Endothelial cell of umbilical vein (primary cell): ENCODE data around the gene CBX4. TPM values are rescaled to one million over a fixed set of nuclear protein-coding genes. Genes with fewer than 3 reads are reported as not detected.
A peak's percentile ranks its signal among the peaks of the same experiment; 100 is the strongest.

Experiments used
- BruUV-seq: library from RNA; stranded (reverse); fragments of 400-500 nt; replicated peaks from 2 replicates; lab custom pipeline; 2021; lab: Mats Ljungman, UMichigan
- CTCF ChIA-PET: fragments of 300-600, 350-600 bp; sonication (Branson Sonifier 250); formaldehyde crosslinking; loops from one replicate; lab custom pipeline; 2021; ENCODE audit warnings: antibody characterized with exemption, inconsistent platforms; lab: Charles Lee
- POLR2A ChIA-PET: fragments of 300-600, 350-600 bp; sonication (Branson Sonifier 250); formaldehyde crosslinking; loops from one replicate; lab custom pipeline; 2021; ENCODE audit warnings: antibody characterized with exemption, inconsistent platforms; lab: Charles Lee
- DNase-seq: peaks from one replicate; pipeline ENCODE4 v3.0.0-alpha.2; 2011; ENCODE audit warnings: low read depth, low spot score
- FAIRE-seq: peaks from 2 replicates; lab custom pipeline; 2011; peaks lifted over from hg19 to GRCh38; lab: Jason Lieb, UNC
- H2AFZ ChIP-seq: 2 replicates; pipeline ENCODE4 v1.6.0; 2012; ENCODE audit warnings: low read depth, low read length, control low read depth, inconsistent platforms
- H3K27ac ChIP-seq: 2 replicates; pipeline ENCODE4 v1.5.1; 2011; ENCODE audit warnings: low read depth, mild to moderate bottlenecking, control low read depth, low read length, moderate library complexity; ENCODE audit not compliant: insufficient read depth
- H3K27me3 ChIP-seq, 2 experiments: 2 replicates each; pipeline versions ENCODE4 v1.6.0 to v1.6.1; 2011; ENCODE audit warnings: low read length in 2 of 2, mixed read lengths in 1 of 2; ENCODE audit not compliant: control insufficient read depth in 2 of 2, insufficient read depth in 2 of 2
- H3K36me3 ChIP-seq, 2 experiments: 2 replicates in 1 of 2; 3 replicates in 1 of 2; pipeline ENCODE4 v1.5.1; 2011; ENCODE audit warnings: low read length in 2 of 2, mild to moderate bottlenecking in 1 of 2, moderate library complexity in 1 of 2; ENCODE audit not compliant: control insufficient read depth in 2 of 2, insufficient read depth in 2 of 2; ENCODE audit errors: extremely low read depth in 1 of 2
- H3K4me1 ChIP-seq: 3 replicates; pipeline ENCODE4 v1.5.1; 2011; ENCODE audit warnings: mild to moderate bottlenecking, low read length; ENCODE audit not compliant: control insufficient read depth, insufficient read depth; ENCODE audit errors: extremely low read depth
- H3K4me2 ChIP-seq: 2 replicates; pipeline ENCODE4 v1.6.1; 2011; ENCODE audit warnings: low read length, control low read depth, mixed read lengths; ENCODE audit not compliant: insufficient read depth
- H3K4me3 ChIP-seq, 3 experiments: fragments of 200-600 bp in 1 of 3; sonication (generic), shearing (Covaris generic) in 1 of 3; replicated peaks in 1 of 3; 2 replicates each; pipeline ENCODE4 v1.5.1; 2011 to 2016; ENCODE audit warnings: control low read depth in 3 of 3, low read length in 3 of 3, mild to moderate bottlenecking in 2 of 3, inconsistent platforms in 1 of 3, low read depth in 1 of 3, moderate library complexity in 1 of 3; ENCODE audit not compliant: insufficient read depth in 1 of 3
- H3K79me2 ChIP-seq: 2 replicates; pipeline ENCODE4 v1.6.0; 2012; ENCODE audit warnings: low read length, inconsistent platforms; ENCODE audit not compliant: control insufficient read depth, insufficient read depth
- H3K9ac ChIP-seq: replicated peaks from 2 replicates; pipeline ENCODE3; 2011; ENCODE audit warnings: low read length, control low read depth; ENCODE audit not compliant: insufficient read depth; ENCODE audit errors: extremely low read depth
- H3K9me1 ChIP-seq: replicated peaks from 3 replicates; pipeline ENCODE4 v1.6.0; 2011; ENCODE audit warnings: mild to moderate bottlenecking, low read length; ENCODE audit not compliant: control insufficient read depth, insufficient read depth; ENCODE audit errors: extremely low read depth
- H3K9me3 ChIP-seq: replicated peaks from 2 replicates; pipeline ENCODE4 v1.5.1; 2012; ENCODE audit warnings: low read length, inconsistent platforms; ENCODE audit not compliant: control insufficient read depth, insufficient read depth
- H4K20me1 ChIP-seq: replicated peaks from 2 replicates; pipeline ENCODE3; 2011; ENCODE audit warnings: mild to moderate bottlenecking, low read length; ENCODE audit not compliant: control insufficient read depth, insufficient read depth; ENCODE audit errors: extremely low read depth
- EZH2 ChIP-seq: IDR thresholded peaks from 2 replicates; pipeline ENCODE4 v1.6.1; 2012; ENCODE audit warnings: borderline replicate concordance, low read depth, mild to moderate bottlenecking, moderate library complexity, low read length, inconsistent platforms; ENCODE audit not compliant: severe bottlenecking
- JUN ChIP-seq: IDR thresholded peaks from 2 replicates; pipeline ENCODE4 v1.6.1; 2011; ENCODE audit warnings: borderline replicate concordance, low read depth; ENCODE audit not compliant: insufficient read length, insufficient read depth
- dilution Hi-C: fragments of 300-500 bp; cut with MboI; formaldehyde crosslinking; loops from one replicate; pipeline ENCODE4 v1.15.0; 2019; ENCODE audit warnings: low sequenced_read_pairs; ENCODE audit not compliant: extremely low pct_ligation_motif_present
- intact Hi-C: fragments of 100-400 bp; cut with micrococcal nuclease; formaldehyde crosslinking; loops from one replicate; pipeline ENCODE4 v1.10.0; 2022
- polyA plus RNA-seq, 4 experiments: library from polyadenylated mRNA; depleted of rRNA in 3 of 4; stranded (reverse) in 3 of 4; unstranded in 1 of 4; fragments of >200 nt; gene quantifications; 2 replicates each; pipeline versions ENCODE4 v1.2.1 to v1.2.3, GENCODE V29; 2011 to 2012; ENCODE audit warnings: missing spikeins in 1 of 4
- total RNA-seq: library from RNA; stranded (reverse); gene quantifications from 2 replicates; pipeline ENCODE4 v1.2.3, GENCODE V29; 2021
- TF ChIP-seq, protein P1 (sequence below): IDR thresholded peaks from 2 replicates; pipeline ENCODE4 v1.6.1; 2011; ENCODE audit not compliant: insufficient read depth, insufficient read length

Gene CBX4
- total and polyA plus RNA-seq, 2 donors (not counting 3 experiments of a cell fraction or from before 2014, with no cell fraction given), result 7.0 to 12.3 TPM

DNA sequence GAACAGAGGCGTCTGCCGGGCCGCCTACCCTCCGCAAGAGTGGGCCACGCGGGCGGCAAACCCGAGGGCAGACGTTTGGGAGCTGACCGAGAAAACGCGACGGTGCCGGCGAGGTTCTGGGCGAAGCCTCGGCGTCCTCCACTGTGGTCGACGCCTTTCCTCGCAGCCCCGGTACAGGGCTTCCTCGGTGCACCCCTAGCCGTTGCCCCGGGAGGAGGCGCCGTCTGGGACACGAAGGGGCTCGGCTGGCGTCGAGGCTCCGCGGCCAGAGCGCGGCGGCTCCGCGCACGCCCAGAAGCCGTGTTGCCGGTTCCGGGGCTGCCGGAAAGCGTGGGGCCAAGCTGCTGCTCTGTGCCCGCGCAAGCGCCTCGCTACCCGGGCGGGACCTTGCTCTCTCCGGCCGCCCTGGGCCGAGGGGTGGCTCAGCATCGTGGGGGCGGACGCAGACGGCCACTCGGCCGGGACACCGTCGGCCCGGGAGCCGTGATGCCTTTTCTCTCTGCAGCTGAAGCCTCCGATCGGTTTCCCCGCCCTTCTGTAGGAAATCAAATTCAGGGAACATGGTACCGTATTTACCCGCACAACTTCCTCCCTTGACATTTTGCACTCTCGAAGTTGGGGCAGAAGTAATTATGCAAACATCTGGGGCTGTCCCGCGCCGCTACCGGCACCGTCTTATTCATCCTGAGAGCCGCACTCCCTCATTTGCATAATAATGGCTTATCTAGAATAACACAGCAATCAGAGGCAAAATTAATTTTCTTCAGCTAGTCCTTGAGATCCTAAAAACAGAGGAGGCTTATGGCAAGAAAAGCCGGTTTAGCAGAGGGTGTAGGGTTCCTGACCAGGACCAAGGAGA is 35.0 kb downstream of the CBX4 start:
- H3K4me1 ChIP-seq, result no peaks in the 10 kb centered on the region
- no peaks in the 10 kb centered on the region for H3K79me2 ChIP-seq
- H3K9ac ChIP-seq, result no peak overlapping the region
- TF ChIP-seq JUN, result no peak
- peak; percentile 97 for TF ChIP-seq EZH2
- no TSS peak for BruUV-seq
- no peak for DNase-seq
- peaks cover 97 to 100% of the 10 kb centered on the region in 2 experiments for H3K27me3 ChIP-seq
- no peaks in the 10 kb centered on the region for H4K20me1 ChIP-seq
- H3K9me3 ChIP-seq, result no peaks in the 10 kb centered on the region
- H3K4me2 ChIP-seq, result no peak overlapping the region
- no peak overlapping the region for H2AFZ ChIP-seq
- H3K27ac ChIP-seq, result no peak overlapping the region
- FAIRE-seq, result no peak
- ChIA-PET CTCF (interaction anchor here (1.1 to 2.5 kb wide), 4 partner anchors 8 to 31 kb away, joined by 3 to 8 read pairs (median 6); no protein-coding TSS in a partner anchor), POLR2A (interaction anchor here (1.0 kb wide), 1 partner anchor 35 kb away, joined by 4 read pairs; the partner anchor contains the start of gene CBX4)
- no peak overlapping the region for H3K4me3 ChIP-seq
- no peaks in the 10 kb centered on the region for H3K9me1 ChIP-seq
- no peaks in the 10 kb centered on the region for H3K36me3 ChIP-seq
- intact Hi-C loops, result no loop called here
- dilution Hi-C loops, result no loop called here

DNA sequence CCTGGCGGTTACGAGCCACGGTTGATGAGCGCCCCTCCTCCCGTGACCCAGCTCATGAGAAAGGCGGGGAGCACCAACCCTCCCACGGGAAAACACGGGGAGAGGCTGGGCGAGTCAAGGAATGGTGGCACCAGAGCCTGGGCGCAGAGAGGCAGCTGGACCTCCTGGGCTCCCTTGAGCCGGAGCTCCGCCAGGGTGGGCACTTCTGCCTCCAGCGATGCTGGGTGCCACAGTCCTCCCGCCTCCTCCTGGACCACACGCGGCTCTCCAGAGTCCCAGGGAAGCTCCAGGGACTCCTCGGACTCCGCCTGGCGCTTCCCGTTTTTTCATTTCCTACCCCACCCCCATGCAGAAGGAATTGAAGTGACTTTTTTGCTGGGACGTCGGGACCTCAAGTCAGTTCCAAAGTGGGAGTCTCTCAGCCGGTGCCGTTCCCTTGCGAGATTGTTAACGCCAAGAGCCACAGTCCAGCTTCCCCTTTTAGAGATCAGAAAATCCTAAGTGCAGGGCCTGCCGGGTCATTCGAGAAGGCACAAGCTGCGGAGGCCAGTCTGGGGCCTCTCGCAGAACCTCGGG is 35.7 kb downstream of the CBX4 start:
- no peak overlapping the region for H2AFZ ChIP-seq
- intact Hi-C loops, result no loop called here
- H3K9me3 ChIP-seq, result no peaks in the 10 kb centered on the region
- peaks cover 95 to 100% of the 10 kb centered on the region in 2 experiments for H3K27me3 ChIP-seq
- no peaks in the 10 kb centered on the region for H4K20me1 ChIP-seq
- H3K79me2 ChIP-seq, result no peaks in the 10 kb centered on the region
- peaks cover 3% of the 10 kb centered on the region for H3K4me1 ChIP-seq
- H3K36me3 ChIP-seq, result no peaks in the 10 kb centered on the region
- H3K9ac ChIP-seq, result no peak overlapping the region
- ChIA-PET CTCF (interaction anchor here (1.1 to 2.5 kb wide), 3 partner anchors 9 to 32 kb away, joined by 5 to 8 read pairs (median 6); no protein-coding TSS in a partner anchor), POLR2A (interaction anchor here (1.0 kb wide), 1 partner anchor 36 kb away, joined by 4 read pairs; the partner anchor contains the start of gene CBX4)
- FAIRE-seq, result no peak
- peak; percentile 13 for TF ChIP-seq EZH2
- TF ChIP-seq, protein P1, sequence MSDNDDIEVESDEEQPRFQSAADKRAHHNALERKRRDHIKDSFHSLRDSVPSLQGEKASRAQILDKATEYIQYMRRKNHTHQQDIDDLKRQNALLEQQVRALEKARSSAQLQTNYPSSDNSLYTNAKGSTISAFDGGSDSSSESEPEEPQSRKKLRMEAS, result no peak
- no peak overlapping the region for H3K4me3 ChIP-seq
- no peak overlapping the region for H3K27ac ChIP-seq
- dilution Hi-C loops, result no loop called here
- H3K9me1 ChIP-seq, result no peaks in the 10 kb centered on the region
- DNase-seq, result no peak
- H3K4me2 ChIP-seq, result no peak overlapping the region
- BruUV-seq, result no TSS peak
